ENCODE data around the gene TMEM74B. TPM values are rescaled to one million over a fixed set of nuclear protein-coding genes. Genes with fewer than 3 reads are reported as not detected.

The TMEM74B gene
- total RNA-seq, 1 experiment from 2014 or later: 0.34 TPM

- DNase-seq (ENCODE audit: low read depth): no peak
Measured at GRCh38 chr20:1205802-1206201, 21.0 kb upstream of the TMEM74B start.

GRCh38 chr20:1204576-1204975 is 19.8 kb upstream of the TMEM74B start:
- DNase-seq (ENCODE audit: low read depth): no peak

GRCh38 chr20:1204113-1204512 is 19.3 kb upstream of the TMEM74B start:
- no peak for DNase-seq (ENCODE audit: low read depth)

GRCh38 chr20:1203630-1204029 is 18.8 kb upstream of the TMEM74B start:
- DNase-seq (ENCODE audit: low read depth): no peak

DNA sequence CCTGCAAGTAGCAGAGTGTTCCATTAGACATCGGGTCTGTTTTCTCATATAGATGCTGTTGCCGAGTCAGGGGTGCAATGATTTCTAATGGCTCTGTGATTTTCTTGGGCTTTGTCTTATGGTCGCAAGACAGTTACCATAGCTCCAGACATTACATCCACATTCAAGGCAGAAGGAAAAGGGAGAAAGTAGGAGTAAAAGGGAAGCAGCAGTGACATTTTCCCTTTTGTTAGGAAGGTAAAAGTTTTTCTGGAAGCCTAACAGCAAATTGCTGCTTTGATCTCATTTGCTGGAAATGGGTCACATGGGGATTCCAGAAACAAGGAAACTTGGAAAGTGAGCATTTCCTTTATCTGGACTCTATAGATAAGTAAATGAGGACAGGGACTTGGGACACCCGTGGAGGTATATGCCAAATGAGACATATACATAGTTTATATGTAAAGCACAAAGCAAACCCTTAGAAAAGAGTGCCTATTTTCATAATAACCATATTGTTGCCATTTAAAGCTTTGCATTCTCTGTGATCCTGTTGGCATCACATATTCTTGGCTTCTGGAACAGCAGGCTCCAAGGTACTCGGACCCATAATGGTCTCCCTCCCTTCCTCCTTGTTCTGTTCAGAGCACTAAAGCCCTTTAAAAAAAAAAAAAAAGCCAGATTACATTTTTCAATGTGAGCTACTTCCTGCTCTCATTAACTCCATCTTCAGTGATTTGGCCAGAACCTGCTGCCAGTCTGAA is 18.2 kb upstream of the TMEM74B start, which contains the start of gene C20orf202:
Gene C20orf202, plus strand, starts transcription at position 693 of the 743 bp plus-strand sequence. CDS start 132 bp downstream, outside the sequence.
- no peak for DNase-seq (ENCODE audit: low read depth)

DNA sequence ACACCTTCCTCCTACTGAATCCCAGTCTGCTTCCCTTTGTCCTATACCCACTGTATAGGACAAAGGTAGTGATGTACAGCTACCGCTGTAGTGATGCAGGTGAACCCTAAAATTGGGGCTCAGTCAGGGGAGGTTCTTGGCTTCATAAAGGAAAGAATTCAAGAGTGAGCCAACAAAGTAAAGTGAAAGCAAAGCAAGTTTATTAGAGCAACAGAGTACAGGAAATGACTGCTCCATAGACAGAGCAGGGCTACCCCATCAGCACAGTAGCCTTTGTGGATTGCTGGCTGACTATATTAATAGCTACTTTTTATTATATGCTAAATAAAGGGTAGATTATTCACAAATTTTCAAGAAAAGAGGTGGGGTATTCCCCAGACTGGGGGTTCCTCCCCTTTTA is 15.2 kb upstream of the TMEM74B start:
- no peak for DNase-seq (ENCODE audit: low read depth)

GRCh38 chr20:1199212-1199873 is 14.6 kb upstream of the TMEM74B start:
- no peak for DNase-seq (ENCODE audit: low read depth)

DNA sequence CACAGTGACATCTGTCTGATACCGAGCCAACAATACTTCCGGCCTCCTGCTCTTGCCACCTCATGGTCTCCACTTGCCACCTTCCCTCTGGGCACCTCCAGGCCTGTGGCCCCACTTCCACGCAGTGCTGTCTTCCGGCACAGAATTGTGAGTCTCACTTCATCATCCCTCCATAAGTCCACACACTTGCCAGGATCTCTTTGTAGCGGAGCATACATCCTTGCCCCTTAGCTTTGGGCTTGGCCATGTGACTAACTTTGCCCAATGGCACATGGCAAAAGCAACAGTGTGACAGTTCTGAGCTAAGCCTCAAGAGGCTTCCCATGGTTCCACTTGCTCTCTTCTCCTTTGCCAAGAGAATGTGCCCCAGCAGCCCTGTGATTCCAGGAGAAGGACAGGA is 14.0 kb upstream of the TMEM74B start:
- DNase-seq (ENCODE audit: low read depth): no peak

- no peak for DNase-seq (ENCODE audit: low read depth)
Measured at GRCh38 chr20:1197801-1198200, 13.0 kb upstream of the TMEM74B start.

- no peak for DNase-seq (ENCODE audit: low read depth)
Measured at GRCh38 chr20:1196634-1197033, 11.9 kb upstream of the TMEM74B start.

- no peak for DNase-seq (ENCODE audit: low read depth)
Measured at GRCh38 chr20:1195226-1195625, 10.4 kb upstream of the TMEM74B start.

GRCh38 chr20:1191299-1191698 is 6.5 kb upstream of the TMEM74B start:
- DNase-seq (ENCODE audit: low read depth): no peak

DNA sequence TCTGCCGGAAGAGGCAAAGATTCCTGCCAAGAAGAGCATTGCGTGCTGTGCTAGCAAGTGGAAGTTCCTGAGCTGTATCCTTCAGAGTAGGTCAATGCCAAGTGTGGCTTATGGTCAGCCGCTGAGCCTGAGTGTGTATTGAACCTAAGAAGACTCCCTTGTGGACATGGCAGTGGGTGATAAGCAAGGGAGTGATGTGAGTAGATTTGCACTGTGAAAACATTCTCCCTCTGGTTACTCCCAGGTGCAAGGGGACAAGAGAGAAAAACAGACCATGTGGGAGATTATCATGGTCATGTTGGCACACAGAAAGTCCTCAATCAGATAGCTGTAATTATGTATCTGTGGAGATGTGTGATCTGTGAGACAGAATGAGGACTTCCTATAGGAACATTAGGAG is 6.1 kb upstream of the TMEM74B start:
- DNase-seq (ENCODE audit: low read depth): no peak

DNA sequence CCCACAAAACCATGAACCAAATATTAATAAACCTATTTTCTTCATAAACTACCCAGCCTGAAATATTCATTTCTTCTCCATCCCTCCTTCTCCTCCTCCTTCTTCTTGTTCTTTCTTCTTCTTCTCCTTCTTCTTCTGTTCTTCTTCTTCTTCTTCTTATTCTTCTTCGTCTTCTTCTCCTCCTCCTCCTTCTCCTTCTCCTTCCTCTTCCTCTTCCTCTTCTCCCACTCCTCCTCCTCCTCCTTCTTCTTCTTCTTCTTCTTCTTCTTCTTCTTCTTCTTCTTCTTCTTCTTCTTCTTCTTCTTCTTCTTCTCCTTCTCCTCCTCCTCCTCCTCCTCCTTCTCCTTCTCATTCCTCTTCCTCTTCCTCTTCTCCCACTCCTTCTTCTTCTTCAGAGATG is 5.0 kb upstream of the TMEM74B start:
- DNase-seq (ENCODE audit: low read depth): no peak

DNA sequence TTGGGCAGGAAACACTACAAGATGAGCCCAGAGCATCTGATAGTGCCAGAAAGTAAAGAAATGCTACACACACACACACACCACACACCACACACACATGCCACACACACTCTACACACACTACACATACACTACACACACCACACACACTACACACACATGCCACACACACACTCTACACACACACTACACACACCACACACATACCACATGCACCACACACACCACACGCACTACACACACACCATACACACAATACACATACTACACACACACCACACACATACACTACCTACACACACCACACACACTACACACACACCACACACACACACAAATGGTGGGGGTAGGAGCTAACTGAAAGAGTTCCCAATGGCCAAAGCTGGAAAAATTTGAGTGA is 3.6 kb upstream of the TMEM74B start:
- DNase-seq (ENCODE audit: low read depth): no peak

GRCh38 chr20:1187605-1188171 is 2.9 kb upstream of the TMEM74B start:
- DNase-seq (ENCODE audit: low read depth): no peak

GRCh38 chr20:1186367-1186991 is 1.7 kb upstream of the TMEM74B start:
- DNase-seq (ENCODE audit: low read depth): no peak

GRCh38 chr20:1185790-1186334 is 1.1 kb upstream of the TMEM74B start:
- peak; percentile 60 for DNase-seq (ENCODE audit: low read depth)

DNA sequence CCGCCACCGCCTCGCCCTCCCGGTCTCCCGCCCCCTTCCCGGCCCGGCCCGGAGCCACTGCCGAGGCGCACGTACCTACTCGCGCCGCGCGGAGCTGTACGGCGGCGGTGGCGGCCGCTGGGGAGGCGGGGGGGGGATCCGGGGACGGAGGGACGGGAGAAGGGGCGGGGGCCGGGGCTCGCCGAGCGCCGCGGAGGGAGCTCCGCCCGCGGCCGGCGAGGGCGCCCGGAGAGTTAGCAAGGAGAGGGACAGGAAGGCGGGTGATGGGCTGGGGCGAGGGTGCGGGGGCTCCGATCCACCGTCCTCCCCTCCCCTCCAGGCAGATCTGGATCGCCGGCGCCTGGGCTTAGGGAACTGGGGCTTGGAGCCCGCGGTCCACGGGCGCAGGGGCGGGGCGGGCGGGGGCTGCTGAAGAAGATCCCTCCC is 548 bp upstream of the TMEM74B start:
- no peak for DNase-seq (ENCODE audit: low read depth)

- no peak for DNase-seq (ENCODE audit: low read depth)
Measured at GRCh38 chr20:1184260-1184637, 532 bp downstream of the TMEM74B start.

DNA sequence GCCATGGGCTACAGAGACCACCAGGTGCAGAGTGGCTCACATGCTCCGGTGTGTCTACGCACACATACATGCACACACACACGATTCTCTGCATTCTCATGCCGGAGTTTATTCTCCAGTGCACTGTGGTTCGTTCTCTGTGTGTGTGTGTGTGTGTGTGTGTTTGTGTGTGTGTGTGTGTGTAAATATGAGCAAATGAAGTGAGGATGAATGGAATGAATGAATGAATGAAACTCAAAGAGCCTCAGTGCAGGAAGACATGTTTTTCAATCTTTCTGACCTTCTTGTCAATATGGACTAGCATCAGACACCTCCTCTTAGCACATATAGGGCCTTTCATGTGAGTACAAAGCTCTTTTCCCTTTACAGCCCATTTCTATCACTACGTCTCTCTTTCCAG is 1.6 kb downstream of the TMEM74B start:
- DNase-seq (ENCODE audit: low read depth): no peak

GRCh38 chr20:1182106-1182505 is 2.7 kb downstream of the TMEM74B start:
- no peak for DNase-seq (ENCODE audit: low read depth)

All from M059J (cell line).